ENCODE measurements around the gene SETBP1. TPM values are rescaled to one million over a fixed set of nuclear protein-coding genes. Genes with fewer than 3 reads are reported as not detected.

The SETBP1 gene
- total and polyA plus RNA-seq, 9 of the 15 experiments (the other 6 are each of a cell fraction or from before 2014, with no cell fraction given): under 0.01 to 0.13 (median 0.04) TPM

DNA sequence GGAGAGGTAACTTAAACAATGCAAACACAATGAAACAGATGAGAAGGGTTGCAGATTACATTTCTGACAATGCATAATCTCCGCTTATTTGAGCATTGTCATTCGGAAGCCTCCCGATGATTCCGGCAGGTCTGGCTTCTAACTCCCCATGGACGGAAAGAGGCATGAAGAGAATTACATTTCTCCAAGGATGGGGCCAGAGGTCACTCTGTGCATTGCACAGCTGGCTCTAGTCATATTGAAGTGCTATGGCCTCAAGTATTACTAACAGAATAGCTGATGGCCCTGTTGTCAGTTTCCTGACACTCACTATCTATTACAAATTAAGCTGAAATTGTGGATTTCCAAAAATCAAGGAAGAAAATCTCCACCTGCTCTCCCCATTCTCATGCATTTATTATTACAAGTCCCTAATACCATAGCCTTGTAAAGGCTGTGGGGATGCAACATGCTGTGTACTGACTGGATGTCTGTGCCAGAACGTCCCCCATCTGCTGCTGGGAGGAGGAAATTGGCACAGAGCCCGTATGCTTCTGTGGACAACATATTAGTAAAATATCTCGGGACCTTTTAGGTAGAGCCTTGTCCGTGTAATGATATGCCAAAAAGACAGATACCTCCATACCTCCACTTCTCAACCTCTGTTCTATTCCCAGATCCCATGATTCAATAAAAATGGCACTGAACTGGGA is 168.1 kb downstream of the SETBP1 start:
- no TSS peak for BruUV-seq (replicated peaks)
- Histone ChIP-seq H3K4me1 (replicated peaks in 1 of 2; ENCODE audit: control insufficient read depth in 2 of 2, insufficient read depth in 2 of 2, low read length in 2 of 2) (no peaks in the 10 kb centered on the region), H3K9me3 (replicated peaks; ENCODE audit: control insufficient read depth, insufficient read depth, low read depth, low read length) (no peaks in the 10 kb centered on the region), H3K79me2 (ENCODE audit: control insufficient read depth, insufficient read depth, low read length) (no peaks in the 10 kb centered on the region), H3K27ac (ENCODE audit: extremely low read depth, low read depth, low read length) (no peak overlapping the region), H3K4me3 (no peak overlapping the region), H3K9ac (ENCODE audit: insufficient read depth in 1 of 2, low read depth in 2 of 2, low read length in 2 of 2) (no peak overlapping the region), H4K20me1 (replicated peaks; ENCODE audit: control insufficient read depth, insufficient read depth, low read length) (no peaks in the 10 kb centered on the region), H3K9me1 (ENCODE audit: control insufficient read depth, insufficient read depth, low read length) (no peaks in the 10 kb centered on the region), H2AFZ (ENCODE audit: low read depth, low read length) (no peak overlapping the region), H3K36me3 (ENCODE audit: control insufficient read depth, insufficient read depth, low read length) (no peaks in the 10 kb centered on the region), H3K4me2 (ENCODE audit: insufficient read depth, low read length) (no peak overlapping the region), H3K27me3 (ENCODE audit: control insufficient read depth in 2 of 2, insufficient read depth in 2 of 2, low read length in 2 of 2) (no peaks in the 10 kb centered on the region)
- in situ Hi-C loops (cut with MboI): no loop called here
- POLR2A ChIA-PET: no interaction called here
- WGBS (ENCODE audit: insufficient coverage, low coverage, missing lambda C conversion rate): 4% methylated on average over 9 of the region's 9 CpGs
- intact Hi-C loops (cut with micrococcal nuclease): no loop called here
- DNase-seq (ENCODE audit: extremely low read depth in 1 of 4, low spot score in 3 of 4) (no peak), FAIRE-seq (no peak), ATAC-seq (no peak)
- CTCF ChIA-PET (ENCODE audit: low intra/inter-chr PET ratio): no interaction called here
- TF ChIP-seq, protein P1, sequence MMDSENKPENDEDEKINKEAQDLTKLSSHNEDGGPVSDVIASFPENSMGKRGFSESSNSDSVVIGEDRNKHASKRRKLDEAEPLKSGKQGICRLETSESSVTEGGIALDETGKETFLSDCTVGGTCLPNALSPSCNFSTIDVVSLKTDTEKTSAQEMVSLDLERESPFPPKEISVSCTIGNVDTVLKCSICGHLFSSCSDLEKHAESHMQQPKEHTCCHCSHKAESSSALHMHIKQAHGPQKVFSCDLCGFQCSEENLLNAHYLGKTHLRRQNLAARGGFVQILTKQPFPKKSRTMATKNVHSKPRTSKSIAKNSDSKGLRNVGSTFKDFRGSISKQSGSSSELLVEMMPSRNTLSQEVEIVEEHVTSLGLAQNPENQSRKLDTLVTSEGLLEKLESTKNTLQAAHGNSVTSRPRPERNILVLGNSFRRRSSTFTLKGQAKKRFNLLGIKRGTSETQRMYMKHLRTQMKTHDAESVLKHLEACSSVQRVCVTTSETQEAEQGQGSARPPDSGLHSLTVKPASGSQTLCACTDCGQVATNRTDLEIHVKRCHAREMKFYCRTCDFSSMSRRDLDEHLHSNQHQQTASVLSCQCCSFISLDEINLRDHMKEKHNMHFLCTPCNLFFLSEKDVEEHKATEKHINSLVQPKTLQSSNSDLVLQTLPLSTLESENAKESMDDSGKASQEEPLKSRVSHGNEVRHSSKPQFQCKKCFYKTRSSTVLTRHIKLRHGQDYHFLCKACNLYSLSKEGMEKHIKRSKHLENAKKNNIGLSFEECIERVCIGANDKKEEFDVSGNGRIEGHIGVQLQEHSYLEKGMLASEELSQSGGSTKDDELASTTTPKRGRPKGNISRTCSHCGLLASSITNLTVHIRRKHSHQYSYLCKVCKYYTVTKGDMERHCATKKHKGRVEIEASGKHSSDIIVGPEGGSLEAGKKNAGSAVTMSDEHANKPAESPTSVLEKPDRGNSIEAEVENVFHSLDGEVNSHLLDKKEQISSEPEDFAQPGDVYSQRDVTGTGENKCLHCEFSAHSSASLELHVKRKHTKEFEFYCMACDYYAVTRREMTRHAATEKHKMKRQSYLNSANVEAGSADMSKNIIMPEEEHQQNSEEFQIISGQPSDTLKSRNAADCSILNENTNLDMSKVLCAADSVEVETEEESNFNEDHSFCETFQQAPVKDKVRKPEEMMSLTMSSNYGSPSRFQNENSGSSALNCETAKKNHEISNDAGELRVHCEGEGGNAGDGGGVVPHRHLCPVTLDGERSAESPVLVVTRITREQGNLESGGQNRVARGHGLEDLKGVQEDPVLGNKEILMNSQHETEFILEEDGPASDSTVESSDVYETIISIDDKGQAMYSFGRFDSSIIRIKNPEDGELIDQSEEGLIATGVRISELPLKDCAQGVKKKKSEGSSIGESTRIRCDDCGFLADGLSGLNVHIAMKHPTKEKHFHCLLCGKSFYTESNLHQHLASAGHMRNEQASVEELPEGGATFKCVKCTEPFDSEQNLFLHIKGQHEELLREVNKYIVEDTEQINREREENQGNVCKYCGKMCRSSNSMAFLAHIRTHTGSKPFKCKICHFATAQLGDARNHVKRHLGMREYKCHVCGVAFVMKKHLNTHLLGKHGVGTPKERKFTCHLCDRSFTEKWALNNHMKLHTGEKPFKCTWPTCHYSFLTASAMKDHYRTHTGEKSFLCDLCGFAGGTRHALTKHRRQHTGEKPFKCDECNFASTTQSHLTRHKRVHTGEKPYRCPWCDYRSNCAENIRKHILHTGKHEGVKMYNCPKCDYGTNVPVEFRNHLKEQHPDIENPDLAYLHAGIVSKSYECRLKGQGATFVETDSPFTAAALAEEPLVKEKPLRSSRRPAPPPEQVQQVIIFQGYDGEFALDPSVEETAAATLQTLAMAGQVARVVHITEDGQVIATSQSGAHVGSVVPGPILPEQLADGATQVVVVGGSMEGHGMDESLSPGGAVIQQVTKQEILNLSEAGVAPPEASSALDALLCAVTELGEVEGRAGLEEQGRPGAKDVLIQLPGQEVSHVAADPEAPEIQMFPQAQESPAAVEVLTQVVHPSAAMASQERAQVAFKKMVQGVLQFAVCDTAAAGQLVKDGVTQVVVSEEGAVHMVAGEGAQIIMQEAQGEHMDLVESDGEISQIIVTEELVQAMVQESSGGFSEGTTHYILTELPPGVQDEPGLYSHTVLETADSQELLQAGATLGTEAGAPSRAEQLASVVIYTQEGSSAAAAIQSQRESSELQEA (IDR thresholded peaks at IDR 0.05; ENCODE audit: low read depth): no peak
- no peak for TF ChIP-seq MYNN (IDR thresholded peaks at IDR 0.05)
- no peak for TF ChIP-seq MYNN (CRISPR knock-in tag; IDR thresholded peaks at IDR 0.05)
- TF ChIP-seq, protein P2, sequence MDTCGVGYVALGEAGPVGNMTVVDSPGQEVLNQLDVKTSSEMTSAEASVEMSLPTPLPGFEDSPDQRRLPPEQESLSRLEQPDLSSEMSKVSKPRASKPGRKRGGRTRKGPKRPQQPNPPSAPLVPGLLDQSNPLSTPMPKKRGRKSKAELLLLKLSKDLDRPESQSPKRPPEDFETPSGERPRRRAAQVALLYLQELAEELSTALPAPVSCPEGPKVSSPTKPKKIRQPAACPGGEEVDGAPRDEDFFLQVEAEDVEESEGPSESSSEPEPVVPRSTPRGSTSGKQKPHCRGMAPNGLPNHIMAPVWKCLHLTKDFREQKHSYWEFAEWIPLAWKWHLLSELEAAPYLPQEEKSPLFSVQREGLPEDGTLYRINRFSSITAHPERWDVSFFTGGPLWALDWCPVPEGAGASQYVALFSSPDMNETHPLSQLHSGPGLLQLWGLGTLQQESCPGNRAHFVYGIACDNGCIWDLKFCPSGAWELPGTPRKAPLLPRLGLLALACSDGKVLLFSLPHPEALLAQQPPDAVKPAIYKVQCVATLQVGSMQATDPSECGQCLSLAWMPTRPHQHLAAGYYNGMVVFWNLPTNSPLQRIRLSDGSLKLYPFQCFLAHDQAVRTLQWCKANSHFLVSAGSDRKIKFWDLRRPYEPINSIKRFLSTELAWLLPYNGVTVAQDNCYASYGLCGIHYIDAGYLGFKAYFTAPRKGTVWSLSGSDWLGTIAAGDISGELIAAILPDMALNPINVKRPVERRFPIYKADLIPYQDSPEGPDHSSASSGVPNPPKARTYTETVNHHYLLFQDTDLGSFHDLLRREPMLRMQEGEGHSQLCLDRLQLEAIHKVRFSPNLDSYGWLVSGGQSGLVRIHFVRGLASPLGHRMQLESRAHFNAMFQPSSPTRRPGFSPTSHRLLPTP (IDR thresholded peaks at IDR 0.05; ENCODE audit: borderline replicate concordance, extremely low read depth, insufficient read length): no peak
- TF ChIP-seq, protein P3, sequence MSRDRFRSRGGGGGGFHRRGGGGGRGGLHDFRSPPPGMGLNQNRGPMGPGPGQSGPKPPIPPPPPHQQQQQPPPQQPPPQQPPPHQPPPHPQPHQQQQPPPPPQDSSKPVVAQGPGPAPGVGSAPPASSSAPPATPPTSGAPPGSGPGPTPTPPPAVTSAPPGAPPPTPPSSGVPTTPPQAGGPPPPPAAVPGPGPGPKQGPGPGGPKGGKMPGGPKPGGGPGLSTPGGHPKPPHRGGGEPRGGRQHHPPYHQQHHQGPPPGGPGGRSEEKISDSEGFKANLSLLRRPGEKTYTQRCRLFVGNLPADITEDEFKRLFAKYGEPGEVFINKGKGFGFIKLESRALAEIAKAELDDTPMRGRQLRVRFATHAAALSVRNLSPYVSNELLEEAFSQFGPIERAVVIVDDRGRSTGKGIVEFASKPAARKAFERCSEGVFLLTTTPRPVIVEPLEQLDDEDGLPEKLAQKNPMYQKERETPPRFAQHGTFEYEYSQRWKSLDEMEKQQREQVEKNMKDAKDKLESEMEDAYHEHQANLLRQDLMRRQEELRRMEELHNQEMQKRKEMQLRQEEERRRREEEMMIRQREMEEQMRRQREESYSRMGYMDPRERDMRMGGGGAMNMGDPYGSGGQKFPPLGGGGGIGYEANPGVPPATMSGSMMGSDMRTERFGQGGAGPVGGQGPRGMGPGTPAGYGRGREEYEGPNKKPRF (IDR thresholded peaks at IDR 0.05; ENCODE audit: low read depth, low read length): no peak
- TF ChIP-seq KDM2B (CRISPR knock-in tag; IDR thresholded peaks at IDR 0.05): no peak
- no peak for TF ChIP-seq MYBL2 (IDR thresholded peaks at IDR 0.05; ENCODE audit: low read depth)
- no peak for TF ChIP-seq MYBL2 (CRISPR knock-in tag; IDR thresholded peaks at IDR 0.05; ENCODE audit: borderline replicate concordance)
